Liver (tissue), 9 donors: ENCODE results near the gene UBE2U. TPM values are rescaled to one million over a fixed set of nuclear protein-coding genes. Genes with fewer than 3 reads are reported as not detected.

Experiments
- DNase-seq: peaks from one replicate; pipeline ENCODE4 v3.0.0-alpha.2; 2017; ENCODE audit warnings: low spot score
- H3K27ac ChIP-seq, 2 donors: one replicate each; pipeline ENCODE4 v1.7.0; 2013; ENCODE audit warnings: inconsistent platforms in 2 of 2, low read length in 2 of 2, control low read depth in 1 of 2, low read depth in 1 of 2, mild to moderate bottlenecking in 1 of 2
- H3K27me3 ChIP-seq, 4 donors: one replicate each; pipeline versions ENCODE4 v1.6.1 to v1.7.0; 2013; ENCODE audit warnings: low read length in 3 of 4, inconsistent platforms in 1 of 4, mild to moderate bottlenecking in 1 of 4, moderate library complexity in 1 of 4; ENCODE audit not compliant: control insufficient read depth in 4 of 4, insufficient read depth in 4 of 4
- H3K36me3 ChIP-seq, 4 donors: one replicate each; pipeline versions ENCODE4 v1.6.1 to v1.7.0; 2013; ENCODE audit warnings: low read length in 3 of 4, mild to moderate bottlenecking in 3 of 4, low read depth in 1 of 4, moderate library complexity in 1 of 4; ENCODE audit not compliant: control insufficient read depth in 4 of 4, insufficient read depth in 3 of 4
- H3K4me1 ChIP-seq, 4 donors: one replicate each; pipeline versions ENCODE4 v1.6.1 to v1.7.0; 2013; ENCODE audit warnings: low read length in 3 of 4, mild to moderate bottlenecking in 3 of 4, moderate library complexity in 1 of 4; ENCODE audit not compliant: control insufficient read depth in 4 of 4, insufficient read depth in 4 of 4
- H3K4me3 ChIP-seq, 3 donors: one replicate each; pipeline versions ENCODE4 v1.6.1 to v1.7.0; 2013; ENCODE audit warnings: low read length in 3 of 3, control low read depth in 1 of 3, low read depth in 1 of 3, mild to moderate bottlenecking in 1 of 3
- H3K9ac ChIP-seq, 2 donors: one replicate each; pipeline ENCODE4 v1.7.0; 2013; ENCODE audit warnings: low read length in 2 of 2, mild to moderate bottlenecking in 2 of 2, moderate library complexity in 2 of 2, control low read depth in 1 of 2, low read depth in 1 of 2
- H3K9me3 ChIP-seq, 4 donors: one replicate each; pipeline versions ENCODE4 v1.6.1 to v1.7.0; 2013; ENCODE audit warnings: low read length in 3 of 4; ENCODE audit not compliant: control insufficient read depth in 4 of 4
- CTCF ChIP-seq: fragments of 150-350 bp; IDR thresholded peaks from 2 replicates; pipeline ENCODE4 v1.5.1; 2017; ENCODE audit warnings: improper control_type of control experiment, low read depth, low read length; ENCODE audit not compliant: missing input control
- EGR1 ChIP-seq, 2 donors: IDR thresholded peaks; 2 replicates each; pipeline ENCODE4 v1.6.1; 2016 to 2018; ENCODE audit warnings: antibody characterized with exemption in 2 of 2, low read depth in 2 of 2
- FOXA1 ChIP-seq: IDR thresholded peaks from 2 replicates; pipeline ENCODE4 v1.6.1; 2016; ENCODE audit warnings: antibody characterized with exemption
- FOXA2 ChIP-seq: IDR thresholded peaks from 2 replicates; pipeline ENCODE4 v1.6.1; 2016; ENCODE audit warnings: antibody characterized with exemption
- GABPA ChIP-seq, 2 donors: IDR thresholded peaks in 1 of 2; conservative IDR thresholded peaks in 1 of 2; 2 replicates each; pipeline ENCODE4 v1.6.1; 2016; ENCODE audit warnings: antibody characterized with exemption in 2 of 2, mild to moderate bottlenecking in 1 of 2, moderate library complexity in 1 of 2
- HNF4A ChIP-seq, 2 donors: conservative IDR thresholded peaks; 2 replicates each; pipeline ENCODE4 v1.6.1; 2016; ENCODE audit warnings: antibody characterized with exemption in 2 of 2, mild to moderate bottlenecking in 2 of 2
- HNF4G ChIP-seq: IDR thresholded peaks from 2 replicates; pipeline ENCODE4 v1.6.1; 2016; ENCODE audit warnings: antibody characterized with exemption
- JUND ChIP-seq, 2 donors: IDR thresholded peaks; 2 replicates each; pipeline ENCODE4 v1.6.1; 2016; ENCODE audit warnings: antibody characterized with exemption in 2 of 2
- MAX ChIP-seq: IDR thresholded peaks from 2 replicates; pipeline ENCODE4 v1.6.1; 2016; ENCODE audit warnings: antibody characterized with exemption
- NR2F2 ChIP-seq: IDR thresholded peaks from 2 replicates; pipeline ENCODE4 v1.6.1; 2016; ENCODE audit warnings: antibody characterized with exemption
- RAD21 ChIP-seq, 2 donors: IDR thresholded peaks; 2 replicates each; pipeline ENCODE4 v1.6.1; 2016; ENCODE audit warnings: antibody characterized with exemption in 2 of 2, mild to moderate bottlenecking in 2 of 2
- RXRA ChIP-seq, 2 donors: IDR thresholded peaks; 2 replicates each; pipeline ENCODE4 v1.6.1; 2017 to 2018; ENCODE audit warnings: antibody characterized with exemption in 2 of 2, mild to moderate bottlenecking in 1 of 2
- SP1 ChIP-seq: IDR thresholded peaks from 2 replicates; pipeline ENCODE4 v1.6.1; 2018; ENCODE audit warnings: antibody characterized with exemption, mild to moderate bottlenecking
- TAF1 ChIP-seq: conservative IDR thresholded peaks from 2 replicates; pipeline ENCODE4 v1.6.1; 2016; ENCODE audit warnings: antibody characterized with exemption, mild to moderate bottlenecking
- YY1 ChIP-seq: IDR thresholded peaks from 2 replicates; pipeline ENCODE4 v1.6.1; 2016; ENCODE audit warnings: antibody characterized with exemption, mild to moderate bottlenecking
- WGBS: extraction: QIAGEN DNeasy Blood & Tissue Kit; methylation state at CpG from one replicate; pipeline ENCODE4 v1.1.7; 2013; 5-methylcytosine and 5-hydroxymethylcytosine counted together
- polyA plus RNA-seq, 2 donors: library from polyadenylated mRNA; stranded (reverse) in 1 of 2; unstranded in 1 of 2; fragments of 200-250 nt in 1 of 2; fragments of >200 nt in 1 of 2; fragmentation: Nextera tagmentation in 1 of 2; extraction: Ambion mirVana in 1 of 2; gene quantifications; one replicate each; pipeline versions ENCODE4 v1.2.1 to v1.2.3, GENCODE V29; 2013 to 2015
- total RNA-seq, 2 donors: library from RNA; depleted of rRNA; stranded (reverse); fragments of >200 nt; gene quantifications; one replicate each; pipeline ENCODE4 v1.2.3, GENCODE V29; 2014
- TF ChIP-seq, protein P1 (sequence below): IDR thresholded peaks from 2 replicates; pipeline ENCODE4 v1.6.1; 2016; ENCODE audit warnings: antibody characterized with exemption
- TF ChIP-seq, protein P2 (sequence below): IDR thresholded peaks from 2 replicates; pipeline ENCODE4 v1.6.1; 2016; ENCODE audit warnings: antibody characterized with exemption
- donor health status: healthy.
- donor health status: healthy.
- donor health status: healthy.
- donor health status: healthy.
- donor health status: healthy.

The UBE2U gene
- total and polyA plus RNA-seq, 4 donors, result not detected

GRCh38 chr1:64176659-64177058 lies 26.8 kb upstream of the UBE2U start:
- no peak overlapping the region for H3K9ac ChIP-seq
- H3K27ac ChIP-seq, result no peak overlapping the region
- no peaks in the 10 kb centered on the region for H3K9me3 ChIP-seq
- H3K4me1 ChIP-seq, result no peaks in the 10 kb centered on the region
- 84% methylated on average over 3 of the region's 3 CpGs for WGBS
- no peaks in the 10 kb centered on the region for H3K36me3 ChIP-seq
- no peak for DNase-seq
- TF ChIP-seq, protein P1, sequence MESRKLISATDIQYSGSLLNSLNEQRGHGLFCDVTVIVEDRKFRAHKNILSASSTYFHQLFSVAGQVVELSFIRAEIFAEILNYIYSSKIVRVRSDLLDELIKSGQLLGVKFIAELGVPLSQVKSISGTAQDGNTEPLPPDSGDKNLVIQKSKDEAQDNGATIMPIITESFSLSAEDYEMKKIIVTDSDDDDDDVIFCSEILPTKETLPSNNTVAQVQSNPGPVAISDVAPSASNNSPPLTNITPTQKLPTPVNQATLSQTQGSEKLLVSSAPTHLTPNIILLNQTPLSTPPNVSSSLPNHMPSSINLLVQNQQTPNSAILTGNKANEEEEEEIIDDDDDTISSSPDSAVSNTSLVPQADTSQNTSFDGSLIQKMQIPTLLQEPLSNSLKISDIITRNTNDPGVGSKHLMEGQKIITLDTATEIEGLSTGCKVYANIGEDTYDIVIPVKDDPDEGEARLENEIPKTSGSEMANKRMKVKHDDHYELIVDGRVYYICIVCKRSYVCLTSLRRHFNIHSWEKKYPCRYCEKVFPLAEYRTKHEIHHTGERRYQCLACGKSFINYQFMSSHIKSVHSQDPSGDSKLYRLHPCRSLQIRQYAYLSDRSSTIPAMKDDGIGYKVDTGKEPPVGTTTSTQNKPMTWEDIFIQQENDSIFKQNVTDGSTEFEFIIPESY, result no peak
- TF ChIP-seq SP1 (no peak), MAX (no peak), RAD21 (IDR thresholded peaks at IDR 0.05) (no peak), RXRA (IDR thresholded peaks at IDR 0.05) (no peak), FOXA1 (no peak), HNF4A (conservative IDR thresholded peaks at IDR 0.05) (no peak), EGR1 (IDR thresholded peaks at IDR 0.05; ENCODE audit: low read depth in 2 of 2) (no peak), NR2F2 (no peak), FOXA2 (no peak), YY1 (no peak), JUND (IDR thresholded peaks at IDR 0.05) (no peak)
- TF ChIP-seq, protein P2, sequence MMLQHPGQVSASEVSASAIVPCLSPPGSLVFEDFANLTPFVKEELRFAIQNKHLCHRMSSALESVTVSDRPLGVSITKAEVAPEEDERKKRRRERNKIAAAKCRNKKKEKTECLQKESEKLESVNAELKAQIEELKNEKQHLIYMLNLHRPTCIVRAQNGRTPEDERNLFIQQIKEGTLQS, result no peak
- H3K27me3 ChIP-seq, result no peaks in the 10 kb centered on the region
- H3K4me3 ChIP-seq, result no peak overlapping the region

GRCh38 chr1:64179588-64179987 lies 23.8 kb upstream of the UBE2U start:
- TF ChIP-seq FOXA2 (no peak), YY1 (no peak), CTCF (no peak), RXRA (IDR thresholded peaks at IDR 0.05) (no peak), GABPA (IDR thresholded peaks at IDR 0.05 in 1 of 2, conservative IDR thresholded peaks at IDR 0.05 in 1 of 2) (no peak), TAF1 (no peak), HNF4A (conservative IDR thresholded peaks at IDR 0.05) (no peak), NR2F2 (no peak), FOXA1 (no peak), HNF4G (no peak), RAD21 (IDR thresholded peaks at IDR 0.05) (no peak)
- TF ChIP-seq, protein P2, result no peak
- WGBS, result 93% methylated on average over 4 of the region's 4 CpGs
- Histone ChIP-seq H3K27me3 (no peaks in the 10 kb centered on the region), H3K9me3 (no peaks in the 10 kb centered on the region), H3K27ac (no peak overlapping the region), H3K4me1 (no peaks in the 10 kb centered on the region), H3K36me3 (no peaks in the 10 kb centered on the region), H3K4me3 (no peak overlapping the region), H3K9ac (no peak overlapping the region)
- DNase-seq, result no peak
